NOMO-1 treated with DMSO at 0.1 percent for 48 hours (cell line): ENCODE results near the gene DACH1.
"Not testable (repeated sequence)": the region's sequence is repeated elsewhere in the genome, so short reads cannot be mapped to it uniquely, and the experiment has no call there.

Experiments used
- DNase-seq: peaks from one replicate; lab custom pipeline; 2025; ENCODE audit not compliant: unreplicated experiment; lab: John Stamatoyannopoulos, UW

Gene DACH1

DNA sequence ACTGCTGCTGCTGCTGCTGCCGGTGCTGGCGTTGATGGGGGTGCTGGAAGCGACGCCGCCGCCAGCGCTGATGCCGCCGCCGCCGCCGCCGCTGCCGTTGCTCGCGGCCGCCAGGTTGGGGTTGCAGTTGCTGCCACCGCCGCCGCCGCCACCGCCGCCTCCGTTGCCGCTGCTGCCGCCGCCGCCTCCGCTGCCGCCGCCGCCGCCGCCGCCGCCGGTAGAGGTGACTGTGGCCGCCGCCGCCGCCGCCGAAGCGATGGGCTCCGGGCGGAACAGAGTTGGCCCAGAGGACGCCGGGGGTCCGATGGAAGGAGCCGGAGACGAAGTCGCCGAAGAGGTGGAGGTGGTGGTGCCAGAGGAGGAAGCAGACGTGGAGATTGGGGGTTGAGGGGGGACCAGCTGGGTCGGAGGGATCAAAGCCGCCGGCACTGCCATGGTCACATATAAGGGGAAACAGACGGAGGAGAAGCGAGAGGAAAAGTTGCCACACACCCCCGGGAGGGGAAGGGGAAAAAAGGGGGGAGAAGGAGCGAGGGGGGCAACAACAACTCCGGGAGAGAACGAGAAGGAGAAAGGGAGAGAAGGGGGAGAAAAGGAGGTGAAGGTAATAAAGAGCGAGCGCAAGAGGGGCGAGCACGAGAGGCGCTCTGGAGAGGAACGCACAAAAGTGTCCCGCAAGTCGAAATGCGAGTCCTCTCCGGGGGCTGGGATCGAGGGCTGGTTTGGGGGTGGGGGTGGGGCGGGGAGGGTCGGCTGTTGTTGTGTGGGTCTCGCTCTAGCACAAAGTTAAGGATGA, 471 bp downstream of the DACH1 start:
- DNase-seq = no peak

DNA sequence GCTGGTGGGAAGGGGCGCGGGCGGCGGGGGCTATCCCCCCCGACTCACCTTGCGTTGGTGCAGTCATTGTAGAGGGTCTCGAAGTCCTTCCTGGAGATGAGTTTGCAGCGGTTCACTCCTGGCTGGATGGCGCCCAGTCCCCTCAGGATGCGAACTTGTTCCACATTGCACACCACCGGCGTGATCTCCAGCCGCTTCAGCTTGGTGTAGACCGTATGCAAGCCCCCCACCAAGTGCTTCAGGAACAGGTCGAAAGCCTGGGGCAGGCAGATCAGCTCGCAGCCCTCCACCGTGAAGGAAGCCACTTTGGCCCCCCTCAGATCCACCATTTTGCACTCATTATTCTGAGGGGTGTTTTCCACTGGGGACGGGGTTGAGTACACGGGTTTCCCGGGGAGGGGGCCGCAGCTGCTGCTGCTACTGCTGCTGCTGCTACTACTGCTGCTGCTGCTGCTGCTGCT, 1.1 kb downstream of the DACH1 start:
- no peak for DNase-seq

DNA sequence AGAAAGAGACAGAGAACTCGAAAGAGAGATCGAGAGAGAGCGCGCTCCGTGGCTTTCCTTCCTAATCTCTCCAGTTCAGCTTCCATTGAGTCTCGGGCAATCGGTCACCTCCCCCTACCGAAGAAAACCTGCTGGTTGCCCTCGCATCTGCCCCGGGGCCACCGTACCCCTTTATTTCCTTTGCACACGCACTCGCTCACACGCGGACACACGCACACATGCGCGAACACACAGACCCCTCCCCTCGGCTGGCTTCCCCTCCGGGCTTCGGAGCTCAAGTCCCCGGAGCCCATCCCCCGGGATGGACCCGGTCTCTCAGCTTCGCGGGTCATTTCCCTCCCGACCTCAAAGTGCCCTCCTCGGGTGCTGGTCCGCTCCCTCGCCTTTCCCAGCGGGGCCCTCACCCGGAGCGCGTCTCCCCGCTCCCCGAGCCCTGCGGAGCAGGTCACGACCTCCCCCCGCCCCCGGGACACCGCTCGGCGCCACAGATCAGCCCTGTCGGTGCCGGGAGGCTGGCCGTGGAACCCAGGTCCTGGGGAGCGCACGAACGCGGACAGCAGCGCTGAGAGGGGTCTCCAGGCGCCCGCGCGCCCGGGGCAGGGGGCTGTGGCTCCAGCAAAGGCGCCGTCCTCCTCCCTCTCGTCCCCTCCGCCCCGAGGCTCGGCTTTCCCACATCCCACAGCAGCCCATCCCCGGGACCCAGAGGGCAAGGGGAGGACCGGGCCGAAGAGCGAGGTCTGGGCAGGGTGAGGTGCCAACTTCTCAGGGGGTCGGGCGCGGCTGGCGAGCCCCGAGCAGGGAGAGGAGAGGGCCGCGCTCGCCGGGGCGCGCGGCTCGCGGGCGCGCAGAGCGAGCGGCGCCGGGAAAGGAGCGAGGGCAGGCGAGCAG, 1.8 kb downstream of the DACH1 start:
- DNase-seq = no peak

DNA sequence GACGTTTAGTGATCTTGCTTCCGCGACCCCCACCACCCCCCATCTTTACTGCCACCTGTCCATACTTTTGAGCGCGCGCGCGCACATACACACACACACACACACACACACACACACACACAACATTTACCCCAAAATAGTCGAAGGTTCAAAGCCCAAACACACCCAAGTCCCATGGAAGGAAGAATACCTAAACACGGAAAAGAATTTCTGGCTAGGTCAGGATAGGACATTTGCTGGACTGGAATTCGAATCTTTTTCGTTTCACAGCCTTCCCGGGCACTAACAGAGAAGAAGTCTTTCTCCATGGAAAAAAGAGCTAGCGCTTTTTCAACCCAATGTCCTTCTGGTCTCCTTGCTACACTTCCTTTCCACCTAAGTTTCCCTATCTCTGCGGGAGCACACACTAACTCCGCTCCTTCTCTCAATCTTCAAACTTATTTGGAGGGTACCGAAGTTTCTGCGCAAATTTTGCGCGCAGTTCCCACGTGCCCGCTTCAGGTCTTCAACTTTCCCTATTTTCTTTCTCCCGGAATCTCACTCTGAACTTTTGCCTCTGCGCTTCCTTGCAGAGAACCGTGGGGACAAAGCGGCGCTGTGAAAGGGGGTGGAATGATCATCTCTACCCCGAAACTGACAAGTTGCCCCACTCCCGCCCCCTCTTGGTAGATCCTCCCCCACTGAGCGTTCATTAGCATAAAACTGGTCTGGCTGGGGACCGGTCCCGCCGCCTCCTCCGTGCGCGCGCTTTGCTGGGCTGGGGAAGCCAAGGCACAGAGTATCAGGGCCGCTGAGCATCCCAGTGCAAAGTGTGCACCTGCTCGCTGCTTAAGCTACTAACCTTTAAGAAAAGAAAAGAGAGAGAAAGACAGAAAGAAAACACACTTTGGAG, 2.7 kb downstream of the DACH1 start:
- DNase-seq = peak; percentile 75

DNA sequence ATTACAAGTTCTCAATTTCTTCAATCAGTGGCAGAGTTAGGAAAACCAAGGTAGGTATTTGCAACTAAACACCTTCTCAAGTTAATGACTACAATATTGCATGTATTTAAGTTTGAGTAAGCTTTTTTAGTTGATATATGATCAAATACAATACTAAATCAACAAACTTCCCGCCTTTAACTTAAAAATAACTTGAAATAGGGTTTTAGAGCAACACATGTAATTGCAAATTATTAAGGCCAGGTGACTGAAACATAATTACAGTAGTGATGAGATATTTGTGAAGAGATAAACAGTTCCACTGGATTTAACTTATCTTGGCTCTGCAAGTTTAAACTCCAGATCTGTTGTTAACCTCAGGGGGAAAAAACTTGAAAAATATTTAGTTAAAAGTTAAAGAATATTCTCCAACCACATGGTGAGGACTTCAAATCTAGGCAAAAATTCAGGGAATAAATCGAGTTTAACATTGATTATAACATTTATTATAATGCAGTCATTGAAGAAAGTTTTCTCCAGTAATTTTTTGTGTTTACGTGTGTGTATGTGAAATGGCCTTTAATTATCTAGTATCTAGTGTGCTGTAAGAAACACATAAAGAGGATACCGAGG, 3.6 kb downstream of the DACH1 start:
- no peak for DNase-seq

DNA sequence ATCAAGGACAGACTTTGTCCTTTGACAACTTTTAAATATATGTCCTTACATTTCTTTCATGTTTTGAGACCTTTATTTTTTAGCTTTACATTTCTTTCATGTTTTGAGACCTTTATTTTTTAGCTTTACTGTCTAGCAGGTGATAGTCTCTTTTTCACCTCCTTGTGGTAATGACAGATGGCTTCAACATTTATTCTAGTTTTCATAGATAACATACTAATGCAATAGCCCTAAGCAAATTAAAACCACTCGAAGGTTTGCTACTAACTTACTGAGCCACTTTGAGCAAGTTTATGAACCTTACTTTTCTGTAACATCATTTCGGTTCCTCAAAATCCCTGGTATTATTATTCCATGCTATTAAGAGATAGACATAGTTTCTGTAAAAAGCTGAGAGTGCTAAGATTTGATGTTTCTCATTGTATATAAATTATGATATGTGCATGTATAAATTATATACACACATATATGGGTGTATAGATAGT, 4.5 kb downstream of the DACH1 start:
- no peak for DNase-seq

DNA sequence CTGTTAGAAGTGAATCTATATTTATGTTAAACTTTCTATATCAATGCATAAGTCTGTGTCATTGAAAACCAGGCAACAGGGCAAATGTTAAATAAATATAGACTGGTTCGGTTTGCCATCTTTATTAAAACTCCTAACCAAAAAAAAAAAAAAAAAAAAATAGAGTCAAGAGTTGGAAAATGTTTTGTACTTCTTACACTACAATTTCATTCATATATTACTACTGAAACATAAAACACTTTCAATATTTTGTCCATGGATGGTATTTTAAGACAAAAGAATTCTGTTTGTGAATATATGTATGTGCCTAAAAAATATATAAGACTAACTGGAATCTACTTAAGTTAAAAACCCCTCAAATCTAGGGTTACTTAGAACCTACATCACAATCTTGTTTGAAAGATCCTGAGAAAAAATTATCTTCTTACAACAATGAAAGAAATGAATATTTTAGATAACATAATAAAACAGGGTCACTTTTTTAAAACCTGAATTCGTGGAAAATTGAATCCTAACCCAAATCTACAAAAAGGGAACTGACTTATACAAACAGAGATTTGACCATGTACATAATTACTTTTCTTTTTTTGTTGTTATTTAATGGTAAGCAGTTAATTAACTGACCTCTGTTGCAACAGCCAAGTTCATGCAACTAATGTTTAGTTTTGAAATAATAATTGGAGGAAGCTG, 5.1 kb downstream of the DACH1 start:
- DNase-seq = peak; percentile 45

DNA sequence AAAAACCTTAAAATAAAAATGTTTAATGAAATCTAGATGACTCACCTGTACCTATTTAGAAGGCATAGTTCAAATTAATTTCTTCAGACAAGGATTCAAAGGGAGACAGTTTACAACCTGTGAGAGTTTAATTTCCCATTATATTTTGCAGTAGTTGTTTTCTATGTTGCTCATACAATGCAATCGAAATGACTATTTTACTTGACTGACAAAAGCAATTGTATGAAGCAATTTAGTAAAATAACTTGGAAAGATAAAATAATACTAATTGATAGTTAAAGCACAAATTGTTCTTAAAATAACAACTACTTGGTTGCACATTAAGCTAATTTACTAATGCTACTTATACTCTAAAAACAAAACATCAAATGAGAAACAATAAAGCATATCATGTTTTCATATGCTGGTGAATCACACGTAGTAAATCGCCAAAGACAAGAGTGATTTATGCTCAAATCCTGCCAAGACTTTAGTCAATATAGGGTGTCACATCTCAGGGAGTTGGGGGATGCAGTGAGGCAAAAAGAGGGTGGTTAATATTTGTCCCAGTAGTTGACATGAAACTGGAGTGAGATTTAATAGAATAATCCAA, 6.4 kb downstream of the DACH1 start:
- no peak for DNase-seq

DNA sequence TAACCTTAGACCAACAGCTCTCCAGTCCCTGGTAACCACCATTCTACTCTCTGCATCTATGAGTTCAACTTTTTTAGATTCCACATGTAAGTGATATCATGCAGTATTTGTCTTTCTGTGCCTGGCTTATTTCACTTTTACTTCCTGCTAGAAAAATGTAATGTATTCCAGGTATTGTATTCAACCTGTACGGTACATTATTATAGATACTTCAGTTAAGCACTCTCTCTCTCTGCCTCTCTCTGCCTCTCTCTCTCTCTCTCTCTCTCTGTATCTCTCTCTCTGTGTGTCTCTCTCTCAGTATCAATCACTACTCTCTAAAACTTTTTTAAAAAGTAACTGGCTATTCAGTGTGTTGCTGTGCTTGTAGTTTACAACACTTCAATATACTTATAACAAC, 8.4 kb downstream of the DACH1 start:
- no peak for DNase-seq

DNA sequence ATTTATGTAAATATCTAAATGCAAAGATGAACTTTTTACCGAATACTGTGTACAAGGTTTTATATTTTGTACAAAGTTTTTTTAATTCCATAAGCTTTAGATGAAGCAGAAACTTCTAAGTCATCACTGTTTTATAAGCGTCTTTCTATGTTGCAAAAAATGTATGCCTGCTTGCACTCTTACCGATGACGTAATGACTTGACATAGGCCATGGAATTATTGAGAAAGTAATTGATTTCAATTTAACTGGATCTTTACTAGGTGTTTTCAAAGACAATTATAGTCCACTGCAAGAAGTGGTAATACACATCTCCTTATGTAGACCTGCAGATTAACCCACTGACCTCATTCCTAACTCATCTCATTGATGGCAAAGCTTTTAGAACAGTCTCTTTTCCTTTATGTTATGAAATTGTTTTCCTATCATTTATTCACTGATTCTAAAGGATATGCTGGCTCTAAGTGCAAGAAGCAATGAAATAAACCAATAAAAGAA, 10.4 kb downstream of the DACH1 start:
- no peak for DNase-seq

DNA sequence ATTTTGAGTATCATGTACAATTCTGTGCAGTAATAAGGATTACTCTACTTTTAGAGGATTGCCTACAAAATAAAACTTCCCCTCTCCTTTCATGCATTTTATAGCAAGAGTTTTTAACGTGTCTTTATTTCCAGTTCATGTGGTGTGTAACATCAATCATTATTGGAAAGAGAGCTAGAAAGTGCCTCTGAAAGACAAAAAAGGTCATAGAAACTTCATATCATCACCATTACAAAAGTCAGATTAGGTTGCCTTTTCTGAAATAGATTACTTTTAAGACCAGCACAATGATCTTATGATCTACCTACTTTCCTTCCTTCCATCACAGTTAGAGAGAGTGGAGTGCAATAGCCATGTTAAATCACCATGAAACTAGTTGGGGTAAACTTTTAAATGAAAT, 12.6 kb downstream of the DACH1 start:
- DNase-seq = no peak

DNA sequence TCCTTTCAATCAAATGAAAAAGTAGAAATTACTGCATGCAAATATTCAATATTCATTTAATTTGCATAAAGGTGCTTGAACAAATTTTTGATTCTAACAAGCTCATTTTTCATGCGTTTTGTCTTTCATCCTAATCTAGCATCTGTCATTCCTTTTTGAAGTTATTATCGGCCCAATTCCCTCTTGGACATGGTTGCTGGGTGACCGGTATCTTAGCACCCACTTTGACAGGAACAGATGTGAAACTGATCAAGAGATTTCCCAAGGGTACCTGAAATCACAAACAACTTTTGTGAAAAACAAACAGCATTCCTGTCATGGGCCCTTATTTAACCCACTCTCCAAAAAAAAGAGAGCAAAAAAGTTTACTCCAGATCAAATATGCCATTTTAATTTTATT, 13.3 kb downstream of the DACH1 start:
- no peak for DNase-seq

DNA sequence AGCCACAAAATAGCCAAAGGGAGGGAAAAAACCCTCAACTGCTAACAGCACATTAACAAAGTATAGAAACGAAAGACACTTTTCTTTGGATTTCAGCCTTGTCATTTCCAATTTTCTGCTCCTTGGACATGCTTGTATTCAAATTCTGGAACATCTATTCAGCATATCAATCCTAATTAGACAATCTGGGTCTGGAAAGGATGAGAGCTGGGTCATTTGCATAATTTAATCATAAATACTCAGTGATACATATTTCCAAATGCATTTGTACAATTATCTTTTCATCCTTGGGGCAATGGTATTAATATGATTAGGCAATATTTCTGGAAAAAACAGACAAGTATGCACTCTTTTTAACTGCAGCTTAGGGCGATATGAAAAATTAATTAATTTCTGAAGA, 14.3 kb downstream of the DACH1 start:
- no peak for DNase-seq

DNA sequence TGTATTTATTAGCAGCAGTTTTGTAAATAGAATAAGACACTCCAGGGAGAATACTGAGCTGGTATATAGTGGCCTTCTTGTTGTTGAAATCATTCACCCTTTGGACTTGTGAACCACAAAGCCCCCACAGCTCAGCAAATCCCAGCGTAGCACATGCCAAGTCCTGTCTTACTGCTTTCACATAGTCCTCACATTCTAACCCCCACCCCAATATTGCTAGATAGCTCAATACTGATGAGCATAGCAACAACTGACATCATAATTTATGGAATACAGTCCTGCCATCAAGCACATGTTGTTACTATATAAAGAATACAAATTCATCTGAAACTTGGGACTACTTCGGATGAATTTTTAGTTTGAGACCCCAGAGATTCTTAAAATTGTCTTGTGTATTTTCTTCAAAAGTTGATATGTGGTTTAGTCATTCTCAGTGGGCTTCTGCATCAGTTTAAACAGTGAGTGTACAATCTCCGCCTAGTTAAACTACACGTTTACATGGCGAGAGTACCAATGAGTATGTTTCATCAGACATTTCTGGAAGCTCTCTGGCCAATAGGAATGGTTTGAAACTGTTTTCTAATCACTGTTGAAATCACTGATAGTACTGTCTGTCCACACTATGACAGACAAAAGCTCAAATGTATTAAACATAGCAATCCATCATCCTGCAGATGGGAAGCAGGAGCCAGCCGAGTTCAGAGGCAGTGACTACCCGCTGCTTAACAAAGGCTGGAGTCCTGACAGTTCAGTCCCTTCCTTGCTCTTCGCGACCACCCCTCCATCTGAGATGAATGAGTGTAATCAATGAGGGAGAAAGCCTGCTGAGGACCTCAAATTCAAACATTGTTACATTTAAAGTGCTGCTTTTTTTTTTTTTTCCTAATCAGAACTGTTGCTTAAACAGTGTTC, 15.2 kb downstream of the DACH1 start:
- DNase-seq = no peak

DNA sequence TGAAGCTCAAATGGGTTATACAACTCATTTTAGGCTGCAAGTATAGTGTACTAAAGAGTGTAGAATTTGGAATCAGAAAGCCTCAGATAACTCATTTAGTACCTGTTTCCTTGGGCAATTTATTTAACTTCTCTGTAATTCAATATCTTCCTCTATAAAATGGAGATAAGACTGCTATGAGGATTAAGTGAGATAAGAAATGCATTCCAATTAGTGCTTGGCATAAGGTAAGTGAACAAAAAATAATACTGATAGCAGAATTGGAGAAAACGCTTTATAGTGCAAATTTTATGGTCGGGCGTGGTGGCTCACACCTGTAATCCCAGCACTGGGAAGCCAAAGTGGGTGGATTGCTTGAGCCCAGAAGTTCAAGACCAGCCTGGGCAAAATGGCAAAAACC, 25.0 kb downstream of the DACH1 start:
- DNase-seq = no peak

DNA sequence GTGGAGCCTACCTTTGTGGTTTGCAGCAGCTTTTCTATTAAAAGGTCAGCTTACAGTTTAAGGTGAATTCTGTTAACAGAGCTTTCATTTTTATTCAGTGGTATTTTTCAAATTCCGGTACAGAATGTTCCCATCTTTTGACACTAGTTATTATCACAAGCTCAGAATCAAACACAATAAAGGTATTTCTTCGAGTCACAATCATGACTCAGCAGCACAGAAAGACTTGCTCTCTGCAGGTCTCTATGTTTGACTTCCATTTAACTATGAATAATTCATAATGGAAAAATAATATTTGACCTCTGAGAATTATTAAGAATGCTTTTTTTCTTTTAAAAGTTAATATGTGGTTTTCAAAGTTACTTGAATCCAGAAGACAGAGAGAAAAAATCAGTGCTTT, 28.2 kb downstream of the DACH1 start:
- DNase-seq = no peak

DNA sequence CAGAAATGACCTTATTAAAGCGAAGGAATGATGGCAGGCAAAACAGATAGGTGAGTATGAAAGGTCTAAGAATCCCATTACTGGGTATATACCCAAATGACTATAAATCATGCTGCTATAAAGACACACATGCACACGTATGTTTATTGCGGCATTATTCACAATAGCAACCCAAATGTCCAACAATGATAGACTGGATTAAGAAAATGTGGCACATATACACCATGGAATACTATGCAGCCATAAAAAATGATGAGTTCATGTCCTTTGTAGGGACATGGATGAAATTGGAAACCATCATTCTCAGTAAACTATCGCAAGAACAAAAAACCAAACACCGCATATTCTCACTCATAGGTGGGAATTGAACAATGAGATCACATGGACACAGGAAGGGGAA, 29.4 kb downstream of the DACH1 start:
- DNase-seq = not testable (repeated sequence)

DNA sequence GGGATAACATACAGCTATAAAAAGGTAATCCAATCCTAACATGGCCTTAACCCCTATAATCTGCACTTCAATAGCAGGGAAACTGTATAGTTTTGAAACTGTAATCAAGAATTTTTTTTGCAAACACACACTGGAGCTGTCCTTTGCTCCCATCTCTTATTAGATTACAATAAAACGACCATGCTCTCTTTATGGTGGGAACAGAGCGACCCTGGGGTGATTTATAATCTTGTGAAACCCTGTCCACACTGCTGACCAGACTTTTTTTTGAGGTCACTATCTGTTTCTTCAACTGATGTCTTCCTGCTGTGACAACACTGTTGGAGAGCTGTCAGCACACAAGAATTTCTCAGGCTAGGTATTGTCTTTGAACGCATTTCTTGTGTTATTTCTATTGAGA, 35.3 kb downstream of the DACH1 start:
- no peak for DNase-seq
